RWPE2 (cell line): ENCODE results near the gene TMEM134.

Experiments
- ATAC-seq: fragments of 200-7000 bp; cut with Tn5 transposase; 3 replicates; pipeline ENCODE4 v1.9.1; 2021; ENCODE audit warnings: low read depth
- DNase-seq: peaks from one replicate; pipeline ENCODE4 v3.0.0-alpha.2; 2020; ENCODE audit warnings: low spot score
- H3K27ac ChIP-seq: fragments of 450-650 bp; 2 replicates; pipeline ENCODE4 v1.5.1; 2017; ENCODE audit warnings: mild to moderate bottlenecking; ENCODE audit not compliant: poor library complexity, severe bottlenecking
- H3K27me3 ChIP-seq: fragments of 250-450 bp; sonication (Bioruptor Pico); 2 replicates; pipeline ENCODE4 v1.5.1; 2021; ENCODE audit warnings: mild to moderate bottlenecking, moderate library complexity; ENCODE audit not compliant: insufficient read depth, poor library complexity, severe bottlenecking
- H3K36me3 ChIP-seq: fragments of 250-450 bp; sonication (Bioruptor Pico); 2 replicates; pipeline ENCODE4 v1.5.1; 2020; ENCODE audit warnings: low read depth, mild to moderate bottlenecking, moderate library complexity
- H3K4me1 ChIP-seq: fragments of 250-450 bp; sonication (Bioruptor Pico); 2 replicates; pipeline ENCODE4 v1.5.1; 2021; ENCODE audit warnings: mild to moderate bottlenecking, moderate library complexity; ENCODE audit not compliant: insufficient read depth, poor library complexity, severe bottlenecking
- H3K4me3 ChIP-seq: fragments of 250-450 bp; sonication (Bioruptor Pico); 2 replicates; pipeline ENCODE4 v1.5.1; 2021; ENCODE audit warnings: mild to moderate bottlenecking, moderate library complexity; ENCODE audit not compliant: severe bottlenecking
- H3K9me3 ChIP-seq: fragments of 250-450 bp; sonication (Bioruptor Pico); 2 replicates; pipeline ENCODE4 v1.5.1; 2021; ENCODE audit warnings: mild to moderate bottlenecking, moderate library complexity; ENCODE audit not compliant: severe bottlenecking
- TF ChIP-seq, protein P1 (sequence below): fragments of 450-650 bp; IDR thresholded peaks from one replicate; pipeline ENCODE4 v1.5.1; 2017; ENCODE audit warnings: mild to moderate bottlenecking, moderate library complexity; ENCODE audit not compliant: poor library complexity, severe bottlenecking

Gene TMEM134

GRCh38 chr11:67510023-67510345 is 40.9 kb upstream of the TMEM134 start:
- no peak overlapping the region for H3K4me3 ChIP-seq
- ATAC-seq = no peak
- TF ChIP-seq, protein P1, sequence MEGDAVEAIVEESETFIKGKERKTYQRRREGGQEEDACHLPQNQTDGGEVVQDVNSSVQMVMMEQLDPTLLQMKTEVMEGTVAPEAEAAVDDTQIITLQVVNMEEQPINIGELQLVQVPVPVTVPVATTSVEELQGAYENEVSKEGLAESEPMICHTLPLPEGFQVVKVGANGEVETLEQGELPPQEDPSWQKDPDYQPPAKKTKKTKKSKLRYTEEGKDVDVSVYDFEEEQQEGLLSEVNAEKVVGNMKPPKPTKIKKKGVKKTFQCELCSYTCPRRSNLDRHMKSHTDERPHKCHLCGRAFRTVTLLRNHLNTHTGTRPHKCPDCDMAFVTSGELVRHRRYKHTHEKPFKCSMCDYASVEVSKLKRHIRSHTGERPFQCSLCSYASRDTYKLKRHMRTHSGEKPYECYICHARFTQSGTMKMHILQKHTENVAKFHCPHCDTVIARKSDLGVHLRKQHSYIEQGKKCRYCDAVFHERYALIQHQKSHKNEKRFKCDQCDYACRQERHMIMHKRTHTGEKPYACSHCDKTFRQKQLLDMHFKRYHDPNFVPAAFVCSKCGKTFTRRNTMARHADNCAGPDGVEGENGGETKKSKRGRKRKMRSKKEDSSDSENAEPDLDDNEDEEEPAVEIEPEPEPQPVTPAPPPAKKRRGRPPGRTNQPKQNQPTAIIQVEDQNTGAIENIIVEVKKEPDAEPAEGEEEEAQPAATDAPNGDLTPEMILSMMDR = no peak
- peaks cover 10% of the 10 kb centered on the region for H3K4me1 ChIP-seq
- no peak for DNase-seq
- H3K36me3 ChIP-seq = peaks cover 12% of the 10 kb centered on the region
- H3K27ac ChIP-seq = no peak overlapping the region
- no peaks in the 10 kb centered on the region for H3K9me3 ChIP-seq
- H3K27me3 ChIP-seq = no peaks in the 10 kb centered on the region

GRCh38 chr11:67508486-67509121 is 39.6 kb upstream of the TMEM134 start:
- H3K36me3 ChIP-seq = peaks cover 12% of the 10 kb centered on the region
- H3K9me3 ChIP-seq = no peaks in the 10 kb centered on the region
- no peaks in the 10 kb centered on the region for H3K27me3 ChIP-seq
- H3K4me3 ChIP-seq = peak overlapping the region; percentile 66
- H3K27ac ChIP-seq = peak overlapping the region; percentile 96
- DNase-seq (peak; percentile 99), ATAC-seq (peak; percentile 6)
- peaks cover 10% of the 10 kb centered on the region for H3K4me1 ChIP-seq
- TF ChIP-seq, protein P1 = no peak

DNA sequence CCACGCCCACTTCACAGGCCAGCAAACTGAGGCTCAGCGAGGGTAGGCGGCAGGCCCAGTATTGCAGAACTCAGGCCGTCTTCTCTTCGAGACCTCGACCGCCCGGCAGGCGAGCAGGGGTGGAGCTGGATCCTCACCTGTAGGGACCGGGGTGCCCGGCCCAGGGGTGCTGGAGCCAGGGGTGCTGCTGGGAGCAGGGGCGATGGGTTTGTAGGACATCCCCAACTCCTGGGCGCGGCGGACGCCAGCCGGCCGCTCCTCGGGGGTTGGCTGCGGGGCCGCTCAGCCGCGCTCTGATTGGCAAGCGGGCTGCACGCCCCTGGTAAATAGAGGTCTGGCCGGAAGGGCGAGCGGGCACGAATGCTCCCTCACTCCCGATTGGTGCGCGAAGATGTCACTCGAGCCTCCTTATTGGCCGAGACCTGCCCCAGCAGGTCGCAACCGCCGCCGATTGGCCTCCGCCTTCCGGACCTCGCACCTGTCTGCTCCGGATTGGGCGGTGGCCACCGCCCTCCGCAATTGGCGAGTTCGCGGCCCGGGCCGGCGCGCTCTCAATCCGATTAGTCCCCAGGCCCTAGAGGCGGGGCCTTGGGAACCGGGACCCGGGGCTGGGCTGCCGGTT is 38.9 kb upstream of the TMEM134 start, which contains the start of gene CDK2AP2:
TSS of gene CDK2AP2 (minus strand) at position 299 of the 622 bp plus-strand sequence. CDS start at position 219, 80 bp downstream.
- peaks cover 12% of the 10 kb centered on the region for H3K36me3 ChIP-seq
- TF ChIP-seq, protein P1 = no peak
- peak; percentile 78 for ATAC-seq
- H3K27ac ChIP-seq = peak within 1 kb of the TSS; percentile 96
- peaks cover 10% of the 10 kb centered on the region for H3K4me1 ChIP-seq
- peak within 1 kb of the TSS; percentile 66 for H3K4me3 ChIP-seq
- peak; percentile 100 for DNase-seq
- H3K9me3 ChIP-seq = no peaks in the 10 kb centered on the region
- no peaks in the 10 kb centered on the region for H3K27me3 ChIP-seq

DNA sequence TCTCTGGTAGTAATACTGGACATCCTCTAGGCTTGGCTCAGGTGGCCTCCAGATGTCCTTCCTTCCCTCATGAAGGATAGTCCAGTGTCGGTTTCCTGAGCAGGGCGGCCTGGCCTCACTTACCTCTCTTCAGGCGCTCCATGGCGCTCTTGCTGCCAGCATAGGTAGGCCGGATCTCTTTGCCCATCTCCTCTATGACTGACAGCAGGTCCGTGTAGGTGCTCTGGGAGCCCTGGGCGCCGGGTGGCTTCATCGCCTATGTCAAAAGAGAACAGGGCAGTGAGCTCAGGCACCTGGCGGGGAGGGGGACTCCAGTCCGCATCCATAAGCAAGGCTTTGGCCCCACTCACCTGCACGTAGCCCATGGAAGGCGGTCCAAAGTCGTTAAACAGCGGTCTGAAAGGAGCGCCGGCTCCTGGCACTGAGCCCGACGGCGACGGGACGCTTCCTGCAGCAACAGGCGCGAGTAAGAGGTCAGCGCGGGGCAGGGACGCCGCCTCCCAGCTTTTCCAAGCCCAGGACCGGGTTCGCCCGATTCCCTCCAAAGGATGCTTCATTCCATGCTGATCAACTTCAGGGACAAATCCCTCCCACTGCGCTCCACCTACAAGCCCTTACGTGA is 38.3 kb upstream of the TMEM134 start:
- Histone ChIP-seq H3K4me1 (peaks cover 10% of the 10 kb centered on the region), H3K27me3 (no peaks in the 10 kb centered on the region), H3K9me3 (no peaks in the 10 kb centered on the region), H3K4me3 (peak overlapping the region; percentile 66), H3K36me3 (peaks cover 15% of the 10 kb centered on the region), H3K27ac (peak overlapping the region; percentile 96)
- no peak for DNase-seq
- ATAC-seq = peak; percentile 2; the same call in 2 of the 3 replicates
- TF ChIP-seq, protein P1 = no peak
